Measurements from ENCODE around the gene KRT35.

- no peak for TF ChIP-seq EP300 (IDR thresholded peaks at IDR 0.05)
- TF ChIP-seq POLR2A (IDR thresholded peaks at IDR 0.05; ENCODE audit: low read depth), result no peak
- no peak for TF ChIP-seq POLR2AphosphoS5 (IDR thresholded peaks at IDR 0.05)
These were observed 40.0 kb upstream of the KRT35 start for GRCh38 chr17:41520821-41521521.

Data from esophagus muscularis mucosa (tissue), 3 donors.